Measurements from ENCODE around the gene SYNGR3.

DNA sequence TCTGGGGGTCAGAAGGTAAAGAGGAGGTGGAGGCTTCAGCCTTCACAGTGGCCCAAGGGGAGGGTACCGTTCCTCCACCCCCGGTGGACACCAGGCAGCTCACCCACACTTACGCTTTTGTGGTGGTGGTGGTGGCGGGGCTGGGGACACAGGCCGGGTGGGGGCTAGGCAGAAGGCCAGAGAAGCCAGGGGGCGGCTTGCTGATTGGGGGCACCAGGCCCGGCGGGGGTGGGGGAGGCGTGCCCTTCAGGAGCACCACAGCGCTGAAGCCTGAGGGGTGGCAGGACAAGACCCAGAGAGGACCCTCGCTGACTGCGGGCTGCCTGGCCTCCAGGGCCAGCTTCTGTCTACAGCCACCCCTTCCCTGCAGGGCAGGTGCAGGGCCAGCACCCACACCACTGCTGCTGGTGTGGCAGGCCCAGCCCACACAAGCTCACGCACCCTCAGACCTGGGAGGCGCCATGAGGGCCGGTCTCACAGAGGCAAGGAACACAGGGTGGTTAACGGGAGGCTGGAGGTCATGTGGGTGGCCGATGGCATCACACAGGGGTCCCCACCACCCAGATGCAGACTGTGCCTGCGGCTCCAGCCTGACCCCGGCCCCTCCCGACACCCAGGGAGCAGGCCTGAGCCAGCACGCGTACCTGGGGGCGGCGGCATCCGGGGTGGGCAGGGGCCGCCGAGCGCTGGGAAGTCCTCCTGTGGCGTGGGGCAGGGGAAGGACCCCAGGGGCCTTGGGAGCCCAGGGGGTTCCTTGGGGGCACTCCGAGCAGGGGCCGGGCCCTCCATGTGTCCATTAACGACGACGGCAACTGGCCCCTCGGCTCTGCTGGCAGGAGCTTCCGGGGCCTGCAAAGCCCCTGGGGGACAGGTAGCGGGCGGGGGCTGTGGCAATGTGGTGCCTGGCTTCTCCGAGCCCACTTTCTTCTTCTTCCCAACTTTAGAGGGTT lies 9.4 kb downstream of the SYNGR3 start:
- TF ChIP-seq, protein P1, sequence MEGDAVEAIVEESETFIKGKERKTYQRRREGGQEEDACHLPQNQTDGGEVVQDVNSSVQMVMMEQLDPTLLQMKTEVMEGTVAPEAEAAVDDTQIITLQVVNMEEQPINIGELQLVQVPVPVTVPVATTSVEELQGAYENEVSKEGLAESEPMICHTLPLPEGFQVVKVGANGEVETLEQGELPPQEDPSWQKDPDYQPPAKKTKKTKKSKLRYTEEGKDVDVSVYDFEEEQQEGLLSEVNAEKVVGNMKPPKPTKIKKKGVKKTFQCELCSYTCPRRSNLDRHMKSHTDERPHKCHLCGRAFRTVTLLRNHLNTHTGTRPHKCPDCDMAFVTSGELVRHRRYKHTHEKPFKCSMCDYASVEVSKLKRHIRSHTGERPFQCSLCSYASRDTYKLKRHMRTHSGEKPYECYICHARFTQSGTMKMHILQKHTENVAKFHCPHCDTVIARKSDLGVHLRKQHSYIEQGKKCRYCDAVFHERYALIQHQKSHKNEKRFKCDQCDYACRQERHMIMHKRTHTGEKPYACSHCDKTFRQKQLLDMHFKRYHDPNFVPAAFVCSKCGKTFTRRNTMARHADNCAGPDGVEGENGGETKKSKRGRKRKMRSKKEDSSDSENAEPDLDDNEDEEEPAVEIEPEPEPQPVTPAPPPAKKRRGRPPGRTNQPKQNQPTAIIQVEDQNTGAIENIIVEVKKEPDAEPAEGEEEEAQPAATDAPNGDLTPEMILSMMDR (IDR thresholded peaks at IDR 0.05), result no peak
- TF ChIP-seq POLR2A (IDR thresholded peaks at IDR 0.05), result no peak

All from adrenal gland (tissue), 5 donors.